ENCODE results near the gene DENND1A. TPM values are rescaled to one million over a fixed set of nuclear protein-coding genes. Genes with fewer than 3 reads are reported as not detected.
"Not testable (repeated sequence)": the region's sequence is repeated elsewhere in the genome, so short reads cannot be mapped to it uniquely, and the experiment has no call there.

Gene DENND1A
- total RNA-seq, 4 donors from 2014 or later, result 20.9 to 33.6 (median 23.7) TPM

DNA sequence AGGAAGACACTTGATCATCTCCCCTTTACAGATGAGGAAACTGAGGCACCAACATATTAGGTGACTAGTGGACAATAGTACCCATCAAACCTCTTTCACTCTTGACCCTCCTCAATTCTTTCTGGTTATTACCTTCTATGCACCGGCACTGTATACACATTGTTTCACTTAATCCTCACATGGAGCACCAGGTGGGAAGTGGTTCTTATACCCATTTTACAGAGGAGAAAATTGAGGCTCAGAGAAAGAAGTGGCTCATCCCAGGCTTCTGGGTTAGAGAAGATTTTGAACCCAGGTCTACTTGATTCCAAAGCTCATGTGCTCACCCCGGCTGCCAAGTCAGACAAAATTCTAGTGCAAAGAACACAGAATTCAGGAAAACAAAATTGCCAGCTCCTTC is 17.4 kb upstream of the DENND1A start:
- no peak overlapping the region for H3K27ac ChIP-seq
- no peak for ATAC-seq
- H3K27me3 ChIP-seq, result peaks cover 3% of the 10 kb centered on the region
- no peaks in the 10 kb centered on the region for H3K9me3 ChIP-seq
- H3K4me1 ChIP-seq, result no peaks in the 10 kb centered on the region
- no peak for TF ChIP-seq POLR2AphosphoS5 (IDR thresholded peaks at IDR 0.05)
- no peak for TF ChIP-seq POLR2A (IDR thresholded peaks at IDR 0.05)
- TF ChIP-seq EP300 (IDR thresholded peaks at IDR 0.05), result no peak
- no peak for TF ChIP-seq CTCF (IDR thresholded peaks at IDR 0.05)
- H3K36me3 ChIP-seq, result no peaks in the 10 kb centered on the region
- H3K4me3 ChIP-seq, result no peak overlapping the region
- 88% methylated on average over 2 of the region's 2 CpGs; no CpG with 5 or more reads in 1 of the 2 donors for WGBS, 2 donors (ENCODE audit: low coverage in 1 of 2)

- no peaks in the 10 kb centered on the region for H3K9me3 ChIP-seq
- TF ChIP-seq POLR2AphosphoS5 (IDR thresholded peaks at IDR 0.05), result no peak
- no peak for TF ChIP-seq CTCF (IDR thresholded peaks at IDR 0.05)
- TF ChIP-seq EP300 (IDR thresholded peaks at IDR 0.05), result no peak
- no peak for TF ChIP-seq POLR2A (IDR thresholded peaks at IDR 0.05)
- no peaks in the 10 kb centered on the region for H3K4me1 ChIP-seq
- no peak overlapping the region for H3K27ac ChIP-seq
- no peaks in the 10 kb centered on the region for H3K36me3 ChIP-seq
- WGBS, 2 donors (ENCODE audit: low coverage in 1 of 2), result 47 to 73% methylated on average over 5 to 8 of the region's 8 CpGs
- no peak overlapping the region for H3K4me3 ChIP-seq
- no peak for ATAC-seq
- H3K27me3 ChIP-seq, result peaks cover 2% of the 10 kb centered on the region
Measured at GRCh38 chr9:123946101-123946821, 16.3 kb upstream of the DENND1A start.

- H3K36me3 ChIP-seq, result no peaks in the 10 kb centered on the region
- WGBS, 2 donors (ENCODE audit: low coverage in 1 of 2), result 84 to 89% methylated on average over 4 to 11 of the region's 12 CpGs
- H3K27ac ChIP-seq, result no peak overlapping the region
- no peak for ATAC-seq
- H3K4me1 ChIP-seq, result no peaks in the 10 kb centered on the region
- no peaks in the 10 kb centered on the region for H3K9me3 ChIP-seq
- TF ChIP-seq POLR2AphosphoS5 (IDR thresholded peaks at IDR 0.05), result no peak
- TF ChIP-seq EP300 (IDR thresholded peaks at IDR 0.05), result no peak
- TF ChIP-seq CTCF (IDR thresholded peaks at IDR 0.05), result no peak
- peaks cover 9% of the 10 kb centered on the region for H3K27me3 ChIP-seq
- no peak overlapping the region for H3K4me3 ChIP-seq
Measured at GRCh38 chr9:123945532-123945931, 15.6 kb upstream of the DENND1A start.

- H3K27me3 ChIP-seq, H3K36me3 ChIP-seq, H3K4me3 ChIP-seq, ATAC-seq, H3K4me1 ChIP-seq, H3K27ac ChIP-seq, H3K9me3 ChIP-seq: not testable (repeated sequence)
- whole genome bisulfite sequencing, 2 donors (ENCODE audit: low coverage in 1 of 2), result 98 to 100% methylated on average over 2 to 8 of the region's 8 CpGs
Measured at GRCh38 chr9:123944464-123944863, 14.5 kb upstream of the DENND1A start.

DNA sequence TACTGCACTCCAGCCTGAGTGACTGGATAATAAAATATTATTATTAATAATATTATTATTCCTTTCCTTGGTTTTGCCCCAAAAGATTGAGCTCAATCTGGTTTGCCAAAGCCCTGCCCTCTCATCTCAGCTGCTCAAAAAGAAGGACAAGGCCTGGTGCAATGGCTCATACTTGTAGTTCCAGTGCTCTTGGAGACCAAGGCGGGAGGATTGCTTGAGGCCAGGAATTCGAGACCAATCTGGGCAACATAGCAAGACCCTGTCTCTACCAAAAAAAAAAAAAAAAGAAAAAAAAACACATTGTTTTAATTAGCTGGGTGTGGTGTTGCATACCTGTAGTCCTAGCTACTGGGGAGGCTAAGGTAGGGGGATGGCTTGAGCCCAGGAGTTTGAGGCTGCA is 13.7 kb upstream of the DENND1A start:
- TF ChIP-seq CTCF (IDR thresholded peaks at IDR 0.05) (no peak), POLR2AphosphoS5 (IDR thresholded peaks at IDR 0.05) (no peak), POLR2A (IDR thresholded peaks at IDR 0.05) (no peak), EP300 (IDR thresholded peaks at IDR 0.05) (no peak)

More for the DNA sequence above, 13.7 kb upstream of the DENND1A start:
- no peak for ATAC-seq
- Histone ChIP-seq H3K36me3 (no peaks in the 10 kb centered on the region), H3K27ac (no peak overlapping the region), H3K4me3 (no peak overlapping the region), H3K9me3 (no peaks in the 10 kb centered on the region), H3K27me3 (peaks cover 9% of the 10 kb centered on the region), H3K4me1 (no peaks in the 10 kb centered on the region)
- 60% methylated on average over 1 of the region's 2 CpGs; no CpG with 5 or more reads in 1 of the 2 donors for WGBS, 2 donors (ENCODE audit: low coverage in 1 of 2)
